Measurements from ENCODE around the gene OCSTAMP.

OCSTAMP gene

GRCh38 chr20:46572790-46573189 is 22.3 kb upstream of the OCSTAMP start:
- DNase-seq = no peak

DNA sequence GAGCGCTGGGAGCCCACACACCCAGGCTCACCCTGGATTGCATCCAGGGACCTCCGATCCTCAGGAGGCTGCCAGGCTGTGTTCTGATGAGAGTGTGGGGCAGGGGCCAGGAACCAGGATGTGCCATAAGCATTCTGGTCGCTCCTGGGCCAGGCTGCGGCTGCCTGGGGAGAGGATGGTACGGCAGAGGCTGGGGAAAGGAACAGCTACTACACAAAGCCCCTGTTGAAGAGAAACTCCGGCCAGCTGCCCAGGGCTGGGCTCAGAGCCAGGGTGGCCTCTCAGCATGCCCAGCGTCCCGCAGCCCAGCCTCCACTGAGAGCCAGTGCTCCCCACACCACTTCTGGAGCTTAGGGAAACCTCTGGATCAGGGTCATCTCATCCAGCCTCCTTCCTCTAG is 21.7 kb upstream of the OCSTAMP start:
- DNase-seq = peak; percentile 39 to 64

- no peak for DNase-seq
Measured at GRCh38 chr20:46571418-46571817, 21.0 kb upstream of the OCSTAMP start.

- no peak for DNase-seq
Measured at GRCh38 chr20:46570956-46571355, 20.5 kb upstream of the OCSTAMP start.

- DNase-seq = no peak
Measured at GRCh38 chr20:46569961-46570360, 19.5 kb upstream of the OCSTAMP start.

DNA sequence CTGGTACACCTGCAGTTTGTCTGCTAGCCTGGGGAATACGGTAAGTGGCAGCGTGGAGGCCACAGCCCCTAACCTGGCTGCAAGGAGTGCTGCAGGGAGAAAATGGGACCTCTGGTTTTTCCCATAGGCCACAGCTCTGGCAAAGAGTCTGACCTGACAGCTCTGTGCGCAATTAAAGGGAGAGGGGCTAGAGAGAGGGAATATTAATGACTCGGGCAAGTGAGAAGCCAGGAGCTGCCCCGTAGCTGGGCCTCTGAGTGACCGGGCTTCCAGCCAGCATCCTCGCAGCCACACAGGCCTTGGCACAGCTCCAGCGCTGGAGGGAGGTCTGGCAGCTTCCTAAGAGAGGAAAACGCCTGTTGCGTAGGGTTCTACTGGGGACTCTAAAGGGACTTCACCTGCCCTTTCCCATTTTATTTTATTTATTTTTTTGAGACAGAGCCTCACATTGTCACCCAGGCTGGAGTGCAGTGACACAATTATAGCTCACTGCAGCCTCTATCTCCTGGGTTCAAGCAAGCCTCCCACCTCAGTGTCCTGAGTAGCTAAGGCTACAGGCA is 18.2 kb upstream of the OCSTAMP start:
- peak; percentile 85 to 93 for DNase-seq

GRCh38 chr20:46566125-46566524 is 15.7 kb upstream of the OCSTAMP start:
- DNase-seq = no peak

GRCh38 chr20:46564241-46564957 is 13.9 kb upstream of the OCSTAMP start:
- DNase-seq = no peak

DNA sequence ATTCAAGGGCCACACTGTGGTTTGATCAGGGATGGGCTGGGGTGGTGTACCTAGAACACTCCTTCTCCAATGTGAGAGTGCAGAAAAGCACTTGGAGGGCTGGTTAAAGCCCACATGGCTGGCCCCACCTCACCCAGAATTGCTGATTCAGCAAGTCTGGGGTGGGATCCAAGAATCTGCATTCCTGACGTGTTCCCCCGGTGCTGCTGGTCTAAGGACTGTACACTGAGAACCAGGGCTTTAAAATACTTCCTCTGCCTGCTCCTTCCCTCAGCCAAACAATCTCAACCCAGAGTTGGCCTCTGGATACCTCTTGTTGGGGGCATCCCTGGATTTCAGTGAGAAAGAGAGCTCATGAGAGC is 13.4 kb upstream of the OCSTAMP start:
- DNase-seq = no peak

- DNase-seq = peak in 1 of 2 experiments; percentile 51
Measured at GRCh38 chr20:46563170-46563859, 12.9 kb upstream of the OCSTAMP start.

GRCh38 chr20:46562373-46563169 is 12.1 kb upstream of the OCSTAMP start:
- DNase-seq = peak; percentile 83 to 91

GRCh38 chr20:46562009-46562372 is 11.5 kb upstream of the OCSTAMP start:
- DNase-seq = no peak

DNA sequence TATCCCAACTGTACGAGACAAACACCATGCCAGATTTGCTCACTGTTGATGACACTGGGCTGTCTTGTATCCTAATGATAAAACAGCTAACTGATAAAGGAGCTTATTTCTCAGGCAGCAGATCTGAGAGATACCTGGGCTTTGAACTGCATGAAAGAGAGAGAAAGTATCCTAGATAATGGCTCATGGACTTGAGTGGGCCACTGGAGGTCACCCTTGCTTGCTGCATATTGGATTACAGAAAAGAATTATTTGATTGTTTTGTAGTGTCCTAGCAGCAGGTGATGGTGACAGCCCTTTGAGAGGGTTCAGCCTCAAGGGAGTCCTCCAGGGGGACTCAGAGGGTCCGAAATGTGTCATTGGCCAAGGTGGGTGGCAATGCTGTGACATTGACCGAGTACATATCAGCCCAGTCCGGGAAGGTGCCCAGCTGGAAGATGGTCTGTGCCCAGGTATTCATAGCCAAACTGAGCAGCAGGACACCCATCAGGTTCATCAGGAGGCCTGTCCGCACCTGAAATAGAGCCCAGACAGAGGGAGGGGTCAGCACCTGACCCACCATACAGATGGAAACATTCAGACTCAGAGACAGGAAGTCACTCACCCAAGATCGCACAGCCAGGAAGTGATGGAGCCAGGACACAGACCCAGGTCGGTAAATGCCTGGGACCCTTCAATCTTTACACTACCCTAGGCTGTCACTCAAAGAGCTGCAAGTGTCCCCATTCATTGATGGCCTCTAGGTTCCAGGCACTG is 9.4 kb upstream of the OCSTAMP start:
- DNase-seq = no peak

DNA sequence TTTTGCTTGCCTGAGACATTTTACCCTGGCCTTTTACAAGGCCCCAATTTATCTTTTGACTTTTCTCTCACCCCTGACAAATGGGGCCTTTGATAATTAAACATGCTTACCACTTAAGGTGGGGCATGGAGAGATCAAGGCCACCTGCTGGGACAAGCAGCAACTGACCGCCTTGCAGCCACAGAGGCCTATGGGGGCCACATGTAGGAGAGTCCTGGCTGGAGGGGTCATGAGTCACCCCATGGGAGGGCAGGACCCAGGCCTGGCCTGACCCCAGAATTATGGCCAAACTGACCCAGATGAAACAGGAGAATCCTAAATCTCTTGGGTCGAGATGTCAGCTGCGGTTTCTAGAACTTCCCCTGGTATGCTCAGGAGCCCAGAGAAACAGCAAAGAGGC is 8.5 kb upstream of the OCSTAMP start:
- DNase-seq = no peak

GRCh38 chr20:46558511-46558959 is 8.1 kb upstream of the OCSTAMP start:
- DNase-seq = peak; percentile 81 to 82

DNA sequence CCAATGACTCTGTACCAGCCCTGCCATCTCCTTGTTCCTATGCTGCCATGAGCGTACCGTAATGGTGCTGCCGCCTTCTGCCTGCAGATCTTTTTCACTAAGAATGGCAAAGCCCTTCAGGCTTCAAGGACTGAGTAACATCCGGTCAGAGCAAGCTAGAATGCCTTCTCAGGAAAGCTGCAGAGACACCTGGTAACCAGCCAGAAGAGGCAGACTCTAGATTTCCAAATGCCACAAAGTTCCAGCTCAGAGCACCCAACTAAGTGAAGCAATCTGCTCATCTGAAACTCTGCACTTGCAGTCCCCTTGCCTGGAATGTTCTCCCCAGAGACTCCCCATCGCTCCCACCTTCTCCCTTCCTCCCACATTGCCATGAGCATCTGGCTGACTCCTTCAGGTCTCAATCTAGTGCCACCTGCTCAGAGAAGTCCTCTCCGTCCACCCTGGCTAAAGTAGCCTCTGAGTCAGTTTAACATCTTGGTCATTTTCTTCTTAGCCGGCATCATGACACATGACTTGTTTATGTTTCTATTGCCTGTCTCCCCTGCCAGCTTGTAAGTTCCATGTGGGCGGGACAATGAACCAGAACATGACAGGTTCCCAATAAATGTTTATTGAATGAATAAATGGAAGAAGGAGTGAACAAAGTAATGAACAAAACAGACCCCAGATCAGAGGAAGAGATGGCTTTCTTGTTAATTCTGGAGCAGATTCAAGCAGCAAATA is 6.9 kb upstream of the OCSTAMP start:
- no peak for DNase-seq

DNA sequence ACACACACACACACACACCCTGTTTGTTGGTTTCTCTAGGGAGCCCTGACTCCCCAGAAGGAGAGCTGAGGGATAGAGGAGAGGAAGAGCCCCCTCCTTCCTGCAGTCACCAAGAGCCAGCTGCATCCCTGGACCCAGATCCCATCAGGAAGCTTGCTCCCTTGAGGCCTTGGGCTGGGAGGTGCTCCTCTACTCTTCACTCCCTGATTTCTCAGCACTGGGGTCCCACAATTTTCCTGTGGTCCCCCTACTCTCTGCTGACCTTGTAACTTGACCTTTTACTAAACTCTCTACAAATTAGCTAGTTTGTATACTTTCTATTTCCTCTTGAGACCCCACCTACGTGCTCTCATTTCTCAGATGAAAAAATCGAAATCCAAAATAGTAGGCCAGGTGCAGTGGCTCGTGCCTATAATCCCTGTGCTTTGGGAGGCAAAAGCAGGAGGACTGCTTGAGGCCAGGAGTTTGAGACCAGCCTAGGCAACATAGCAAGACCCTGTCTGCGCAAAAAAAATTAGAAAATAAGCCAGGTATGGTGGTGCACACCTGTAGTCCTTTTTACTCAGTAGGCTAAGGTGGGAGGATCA is 5.0 kb upstream of the OCSTAMP start:
- DNase-seq = no peak

GRCh38 chr20:46554828-46555227 is 4.4 kb upstream of the OCSTAMP start:
- DNase-seq = no peak

DNA sequence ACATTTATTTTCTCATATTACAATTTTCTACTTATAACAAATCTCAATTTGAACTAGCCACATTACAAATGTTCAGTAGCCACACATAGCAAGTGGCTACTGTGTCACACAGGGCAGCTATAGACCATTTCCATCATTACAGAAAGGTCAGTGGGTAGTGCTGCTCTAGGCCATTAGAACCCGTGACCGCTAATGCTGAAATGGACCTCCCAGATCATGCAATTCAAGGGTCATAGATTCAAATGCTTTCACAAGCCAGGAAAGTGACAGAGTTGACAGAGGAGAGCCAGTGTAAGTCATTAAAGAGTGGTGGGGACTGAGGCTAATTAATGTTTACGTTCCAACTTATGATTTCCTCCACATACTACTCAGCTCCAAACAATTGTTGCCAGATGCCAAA is 3.5 kb upstream of the OCSTAMP start:
- DNase-seq = no peak

DNA sequence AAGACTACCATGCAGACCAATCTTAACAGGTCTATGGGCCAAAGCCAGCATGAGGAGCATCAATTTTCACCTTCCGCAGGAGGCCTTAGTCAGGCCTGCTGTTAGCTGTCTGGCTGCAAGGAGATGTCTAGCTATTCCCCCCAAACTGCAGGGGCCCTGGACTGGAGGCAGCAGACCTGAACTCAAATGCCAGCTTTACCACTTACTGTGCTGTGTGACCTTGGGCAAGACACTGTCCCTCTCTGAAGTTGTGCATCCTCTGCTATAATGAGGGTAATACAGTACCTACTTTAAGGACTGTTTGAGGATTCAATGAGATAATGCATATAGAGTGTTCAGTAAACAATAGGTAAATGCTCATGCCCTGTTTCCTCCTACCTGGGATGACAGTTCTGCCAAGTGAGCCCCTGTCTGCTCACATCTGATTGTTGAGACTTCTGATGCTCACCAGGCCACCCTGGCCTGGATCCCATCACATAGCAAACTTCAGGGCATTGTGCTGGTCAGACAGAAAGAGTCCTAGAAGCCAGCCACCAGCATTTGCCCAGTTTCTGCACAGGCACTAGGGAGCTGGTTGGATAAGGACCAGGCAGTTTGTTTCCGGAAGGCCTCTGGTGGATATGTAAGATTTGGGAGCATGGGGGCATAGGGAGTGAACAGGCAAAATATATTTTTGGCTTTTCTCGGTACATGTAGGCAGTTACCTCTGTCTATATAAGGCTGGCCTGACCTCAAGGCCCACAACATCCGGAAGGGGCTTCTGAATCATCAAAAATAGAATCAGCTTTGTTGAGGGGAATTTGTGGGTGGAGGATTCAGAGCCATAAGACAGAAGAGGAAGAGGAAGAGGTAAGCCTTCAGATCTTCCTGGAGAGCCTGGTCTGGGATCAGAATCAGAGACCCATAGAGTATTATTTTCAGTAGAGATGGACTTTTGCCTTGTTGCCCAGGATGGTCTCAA is 2.3 kb upstream of the OCSTAMP start:
- no peak for DNase-seq

Measured in SHP77 (cell line).